Measurements from ENCODE around the gene RNF26. TPM values are rescaled to one million over a fixed set of nuclear protein-coding genes. Genes with fewer than 3 reads are reported as not detected.

The RNF26 gene
- total RNA-seq, 2 donors from 2014 or later, result 5.7 to 9.2 TPM

DNA sequence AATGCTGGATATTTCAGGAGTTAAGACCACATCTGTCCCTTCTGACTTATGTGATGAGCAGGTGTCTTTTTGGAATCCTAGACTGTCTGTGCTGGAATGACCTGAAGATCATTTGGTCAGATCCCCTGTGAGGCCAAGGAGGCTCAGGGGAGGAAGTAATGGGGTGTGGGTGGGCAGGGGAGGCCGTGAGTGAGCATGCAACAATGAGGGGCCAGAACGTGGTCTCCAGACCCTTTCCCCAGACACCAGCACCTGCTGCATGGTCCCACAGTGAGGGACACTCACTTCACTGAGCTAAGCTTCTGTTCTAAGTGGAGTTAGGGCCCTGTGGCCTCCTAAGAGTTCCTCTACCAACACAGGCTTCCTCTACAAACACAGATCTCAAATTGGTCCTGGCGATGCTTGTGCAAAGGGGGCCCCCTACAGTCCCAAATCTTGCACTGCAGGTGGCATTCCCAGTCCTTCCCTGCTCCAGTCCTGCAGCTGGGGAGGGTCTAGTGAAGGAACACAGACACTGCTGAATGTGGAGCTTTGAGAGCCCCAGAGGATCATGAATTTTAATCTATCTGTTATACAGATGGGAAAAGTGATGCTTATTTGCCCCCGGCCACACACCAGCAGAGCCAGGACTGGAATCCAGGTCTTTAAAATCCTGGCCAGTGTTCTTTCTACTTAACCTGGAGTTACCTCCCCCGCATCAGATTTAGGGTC is 39.7 kb downstream of the RNF26 start:
- ATAC-seq, result peak; percentile 55
- peaks cover 95% of the 10 kb centered on the region for H3K4me1 ChIP-seq
- WGBS, 2 donors, result 49% methylated on average over 5 of the region's 5 CpGs
- H3K4me3 ChIP-seq, result no peak overlapping the region
- peak; percentile 77 to 93 (median 91) for TF ChIP-seq CTCF (IDR thresholded peaks at IDR 0.05)
- no peak for TF ChIP-seq POLR2A (IDR thresholded peaks at IDR 0.05)
- peak overlapping the region in 3 of 4 donors; percentile 88 to 95 (median 90) for H3K27ac ChIP-seq
- intact Hi-C loops (cut with DNase I), result loop anchor here (10.0 kb wide), 1 partner anchor 169 kb away; the partner anchor contains the start of gene CBL
- DNase-seq, result peak; percentile 79 to 87 (median 82)
- H3K9me3 ChIP-seq, result no peaks in the 10 kb centered on the region
- no peaks in the 10 kb centered on the region for H3K36me3 ChIP-seq (replicated peaks in 1 of 2; ENCODE audit: insufficient read depth in 1 of 2, low read depth in 2 of 2)
- H3K27me3 ChIP-seq, result no peaks in the 10 kb centered on the region

DNA sequence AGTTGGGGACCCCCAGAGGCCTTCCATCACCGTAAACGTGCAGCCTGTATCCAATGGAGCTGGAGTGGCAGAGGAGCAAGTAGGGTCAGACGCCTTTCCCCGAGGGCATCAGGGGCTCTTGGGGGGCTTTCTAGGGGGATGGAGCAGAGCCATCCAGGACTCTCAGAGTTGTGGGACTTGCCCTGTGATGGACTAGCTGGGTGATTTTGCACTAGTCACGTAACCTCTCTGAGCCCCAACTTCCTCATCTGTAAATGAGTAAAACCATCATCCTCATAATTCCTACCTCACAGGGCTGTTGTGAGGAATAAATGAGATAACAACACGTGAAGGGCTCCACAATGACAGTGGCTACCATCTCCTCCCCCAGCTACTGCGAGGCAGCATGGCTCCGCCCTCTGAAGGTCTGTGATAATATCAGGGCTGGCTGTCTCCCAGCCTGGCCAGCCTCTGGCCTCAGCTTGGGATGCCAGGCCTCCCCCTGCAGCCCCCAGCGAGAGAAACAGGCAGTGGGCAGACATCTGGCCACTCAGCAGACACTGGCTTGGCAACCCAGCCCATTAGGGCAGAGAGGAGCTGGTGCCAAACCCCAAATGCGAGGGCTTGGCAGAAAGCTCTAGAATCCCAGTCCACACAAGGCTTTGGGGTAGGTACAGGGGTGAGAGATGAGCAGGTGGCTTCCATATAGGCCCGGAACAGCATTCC is 40.5 kb downstream of the RNF26 start:
- WGBS, 2 donors, result 23 to 29% methylated on average over 6 to 11 of the region's 11 CpGs
- Histone ChIP-seq H3K27ac (peak overlapping the region; percentile 78 to 95 (median 89)), H3K36me3 (replicated peaks in 1 of 2; ENCODE audit: insufficient read depth in 1 of 2, low read depth in 2 of 2) (no peaks in the 10 kb centered on the region), H3K4me1 (peaks cover 92% of the 10 kb centered on the region), H3K4me3 (no peak overlapping the region), H3K27me3 (no peaks in the 10 kb centered on the region), H3K9me3 (no peaks in the 10 kb centered on the region)
- DNase-seq, result no peak
- ATAC-seq, result no peak
- no peak for TF ChIP-seq POLR2A (IDR thresholded peaks at IDR 0.05)
- no peak for TF ChIP-seq CTCF (IDR thresholded peaks at IDR 0.05)
- intact Hi-C loops (cut with DNase I), result loop anchor here (5.0 to 10.0 kb wide), 3 partner anchors 37 to 170 kb away; partner anchors contain the start of gene CBL

- Histone ChIP-seq H3K9me3 (no peaks in the 10 kb centered on the region), H3K27ac (peak overlapping the region; percentile 78 to 95 (median 89)), H3K4me1 (peaks cover 90% of the 10 kb centered on the region), H3K36me3 (replicated peaks in 1 of 2; ENCODE audit: insufficient read depth in 1 of 2, low read depth in 2 of 2) (no peaks in the 10 kb centered on the region), H3K27me3 (no peaks in the 10 kb centered on the region), H3K4me3 (no peak overlapping the region)
- peak; percentile 58 for ATAC-seq
- no peak for TF ChIP-seq POLR2A (IDR thresholded peaks at IDR 0.05)
- TF ChIP-seq CTCF (IDR thresholded peaks at IDR 0.05), result no peak
- 60 to 75% methylated on average over 9 to 14 of the region's 14 CpGs for WGBS, 2 donors
- DNase-seq, result peak; percentile 66 to 79 (median 78)
- intact Hi-C loops (cut with DNase I), result loop anchor here (5.0 to 10.0 kb wide), 3 partner anchors 38 to 171 kb away; partner anchors contain the start of gene CBL
Observed at GRCh38 chr11:119375337-119376196, 41.2 kb downstream of the RNF26 start.

DNA sequence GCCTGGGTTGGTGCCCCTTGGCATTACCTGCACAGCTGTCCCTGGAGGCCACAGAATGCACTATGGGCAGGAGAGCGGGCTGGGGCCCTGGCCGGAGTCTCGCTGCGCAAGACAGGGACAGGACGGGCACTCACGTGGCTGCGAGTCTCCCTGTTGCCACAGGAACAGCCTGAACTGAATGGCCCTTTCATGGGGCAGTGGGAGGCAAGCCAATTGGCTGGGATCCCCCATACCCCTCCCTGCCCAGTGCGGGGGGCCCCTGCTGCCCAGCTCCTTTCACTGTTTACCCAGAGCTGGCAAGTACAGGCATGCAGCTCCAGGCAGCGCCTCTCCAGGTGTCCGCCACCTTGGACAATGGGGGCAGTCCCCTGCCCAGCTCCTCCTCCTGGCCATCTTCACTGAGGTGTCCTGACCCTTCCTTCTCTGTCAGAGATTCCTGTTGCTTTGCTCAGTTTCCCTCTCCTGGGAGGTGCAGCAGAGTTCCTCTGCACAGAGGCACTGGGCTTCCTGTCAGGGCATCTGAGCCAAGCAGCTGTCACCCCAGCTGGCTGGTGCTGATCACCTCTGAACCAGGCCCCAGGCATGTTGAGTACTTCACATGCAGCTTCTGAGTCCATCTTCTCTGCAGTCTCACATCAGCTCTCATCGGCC is 42.0 kb downstream of the RNF26 start:
- Histone ChIP-seq H3K9me3 (no peaks in the 10 kb centered on the region), H3K4me3 (no peak overlapping the region), H3K27ac (peak overlapping the region; percentile 78 to 95 (median 89)), H3K27me3 (no peaks in the 10 kb centered on the region), H3K36me3 (replicated peaks in 1 of 2; ENCODE audit: insufficient read depth in 1 of 2, low read depth in 2 of 2) (no peaks in the 10 kb centered on the region), H3K4me1 (peaks cover 90% of the 10 kb centered on the region)
- intact Hi-C loops (cut with DNase I), result loop anchor here (5.0 to 10.0 kb wide), 3 partner anchors 39 to 172 kb away; partner anchors contain the start of gene CBL
- TF ChIP-seq POLR2A (IDR thresholded peaks at IDR 0.05) (peak in 2 of 3 donors; percentile 63 to 67), CTCF (IDR thresholded peaks at IDR 0.05) (no peak)
- WGBS, 2 donors, result 30 to 46% methylated on average over 3 to 11 of the region's 11 CpGs
- ATAC-seq (peak; percentile 72), DNase-seq (peak; percentile 72 to 85 (median 84))
